Effector memory CD8-positive, alpha-beta T cell (primary cell): ENCODE results near the gene FAM234B.

ENCODE experiments used
- ATAC-seq: fragments of 150-1000 bp; cut with Tn5 transposase; replicated peaks from 2 replicates; pipeline ENCODE4 v1.10.0; 2021; ENCODE audit warnings: mild to moderate bottlenecking, moderate library complexity
- DNase-seq, 3 experiments: peaks; one replicate each; pipeline ENCODE4 v3.0.0; 2021
- H3K27ac Mint-ChIP-seq, 2 donors: one replicate each; pipeline ENCODE4 v1.8.0; 2022; ENCODE audit warnings: mild to moderate bottlenecking in 2 of 2, mixed read lengths in 2 of 2, moderate library complexity in 2 of 2
- H3K27me3 Mint-ChIP-seq, 2 donors: one replicate each; pipeline ENCODE4 v1.8.0; 2022; ENCODE audit warnings: mixed read lengths in 2 of 2
- H3K36me3 Mint-ChIP-seq: one replicate; pipeline ENCODE4 v1.8.0; 2022; ENCODE audit warnings: mild to moderate bottlenecking, moderate library complexity, mixed read lengths; ENCODE audit not compliant: insufficient read depth
- H3K4me1 Mint-ChIP-seq, 2 donors: one replicate each; pipeline ENCODE4 v1.8.0; 2022; ENCODE audit warnings: low read depth in 2 of 2, mixed read lengths in 2 of 2
- H3K4me3 Mint-ChIP-seq, 2 donors: one replicate each; pipeline ENCODE4 v1.8.0; 2022; ENCODE audit warnings: mild to moderate bottlenecking in 2 of 2, mixed read lengths in 2 of 2, moderate library complexity in 2 of 2
- H3K9me3 Mint-ChIP-seq, 2 donors: one replicate each; pipeline ENCODE4 v1.8.0; 2022; ENCODE audit warnings: mixed read lengths in 2 of 2

FAM234B gene

GRCh38 chr12:13004361-13004760 is 39.8 kb upstream of the FAM234B start:
- Mint-ChIP-seq H3K4me3 (no peak overlapping the region), H3K4me1 (peaks cover 14 to 18% of the 10 kb centered on the region in 2 donors), H3K27ac (no peak overlapping the region), H3K27me3 (no peaks in the 10 kb centered on the region), H3K36me3 (peaks cover 3% of the 10 kb centered on the region), H3K9me3 (no peaks in the 10 kb centered on the region)
- ATAC-seq (no peak), DNase-seq (no peak)

- H3K36me3 Mint-ChIP-seq: peaks cover 3% of the 10 kb centered on the region
- ATAC-seq (no peak), DNase-seq (no peak)
- H3K9me3 Mint-ChIP-seq: no peaks in the 10 kb centered on the region
- H3K4me3 Mint-ChIP-seq: no peak overlapping the region
- H3K4me1 Mint-ChIP-seq: peaks cover 11 to 12% of the 10 kb centered on the region in 2 donors
- no peak overlapping the region for H3K27ac Mint-ChIP-seq
- H3K27me3 Mint-ChIP-seq: no peaks in the 10 kb centered on the region
Observed at GRCh38 chr12:13004986-13005385, 39.2 kb upstream of the FAM234B start.

- ATAC-seq (no peak), DNase-seq (no peak)
- no peak overlapping the region for H3K4me3 Mint-ChIP-seq
- H3K36me3 Mint-ChIP-seq: peaks cover 2% of the 10 kb centered on the region
- H3K4me1 Mint-ChIP-seq: peaks cover 9 to 10% of the 10 kb centered on the region in 2 donors
- peaks cover 2 to 4% of the 10 kb centered on the region in 2 donors for H3K27me3 Mint-ChIP-seq
- no peak overlapping the region for H3K27ac Mint-ChIP-seq
- H3K9me3 Mint-ChIP-seq: no peaks in the 10 kb centered on the region
Observed at GRCh38 chr12:13005649-13006048, 38.5 kb upstream of the FAM234B start.

GRCh38 chr12:13007496-13008233 is 36.5 kb upstream of the FAM234B start:
- ATAC-seq: no peak
- no peak for DNase-seq
- Mint-ChIP-seq H3K4me1 (no peaks in the 10 kb centered on the region), H3K27ac (no peak overlapping the region), H3K9me3 (no peaks in the 10 kb centered on the region), H3K36me3 (no peaks in the 10 kb centered on the region), H3K27me3 (peaks cover 17 to 19% of the 10 kb centered on the region in 2 donors), H3K4me3 (no peak overlapping the region)

DNA sequence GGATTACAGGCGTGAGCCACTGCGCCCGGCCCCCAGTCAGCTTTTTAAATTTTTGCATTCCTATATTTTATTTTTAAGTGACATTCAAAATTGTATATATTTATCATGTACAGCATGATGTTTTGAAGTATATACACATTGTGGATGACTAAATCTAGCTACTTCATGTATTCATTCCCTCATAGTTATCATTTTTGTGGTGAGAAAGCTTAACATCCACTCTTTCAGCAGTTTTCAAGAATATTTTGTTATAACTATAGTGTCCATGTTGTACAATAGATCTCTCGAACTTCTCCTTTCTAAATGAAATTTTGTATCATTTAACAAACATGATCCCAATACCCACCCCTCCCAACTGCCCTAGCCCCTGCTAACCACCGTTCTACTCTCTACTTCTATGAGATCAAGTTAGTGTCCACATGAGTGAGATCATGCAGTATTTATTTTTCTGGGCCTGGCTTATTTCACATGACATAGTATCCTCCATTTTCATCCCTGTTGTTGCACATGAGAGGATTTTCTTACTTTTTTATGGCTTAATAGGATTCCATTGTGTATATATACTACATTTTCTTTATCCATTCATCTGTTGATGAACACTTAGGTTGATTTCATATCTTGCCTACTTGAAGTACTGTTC is 35.3 kb upstream of the FAM234B start:
- ATAC-seq (no peak), DNase-seq (no peak)
- Mint-ChIP-seq H3K36me3 (no peaks in the 10 kb centered on the region), H3K4me1 (no peaks in the 10 kb centered on the region), H3K27ac (no peak overlapping the region), H3K27me3 (peaks cover 19 to 23% of the 10 kb centered on the region in 2 donors), H3K4me3 (no peak overlapping the region), H3K9me3 (no peaks in the 10 kb centered on the region)

- no peak overlapping the region for H3K4me3 Mint-ChIP-seq
- H3K27me3 Mint-ChIP-seq: peaks cover 28% of the 10 kb centered on the region in 2 donors
- H3K9me3 Mint-ChIP-seq: no peaks in the 10 kb centered on the region
- no peak overlapping the region for H3K27ac Mint-ChIP-seq
- no peaks in the 10 kb centered on the region for H3K36me3 Mint-ChIP-seq
- no peak for ATAC-seq
- no peaks in the 10 kb centered on the region for H3K4me1 Mint-ChIP-seq
- no peak for DNase-seq
Observed at GRCh38 chr12:13011098-13011497, 33.1 kb upstream of the FAM234B start.

DNA sequence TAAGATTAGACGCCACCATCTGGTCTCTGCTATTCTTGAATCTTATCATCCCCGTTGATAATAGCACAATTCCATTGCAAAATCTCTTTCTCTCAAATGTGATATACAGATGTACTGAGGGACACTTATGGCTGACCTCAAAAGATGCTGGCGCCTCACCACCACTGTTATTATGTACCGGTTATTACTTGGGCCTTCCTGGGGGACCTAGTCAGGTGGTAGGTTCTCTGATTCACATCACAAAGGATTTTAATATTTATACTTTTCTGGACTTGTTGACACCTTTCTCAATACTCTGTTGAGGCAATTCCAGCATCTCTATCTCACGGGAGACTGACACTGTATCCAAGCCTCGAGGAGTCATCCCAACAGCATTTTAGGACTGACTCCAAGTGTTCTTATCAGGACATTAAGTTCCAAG is 21.3 kb upstream of the FAM234B start:
- DNase-seq: no peak
- H3K4me3 Mint-ChIP-seq: no peak overlapping the region
- H3K36me3 Mint-ChIP-seq: no peaks in the 10 kb centered on the region
- no peaks in the 10 kb centered on the region for H3K4me1 Mint-ChIP-seq
- no peaks in the 10 kb centered on the region for H3K9me3 Mint-ChIP-seq
- ATAC-seq: no peak
- H3K27ac Mint-ChIP-seq: no peak overlapping the region
- peaks cover 31 to 41% of the 10 kb centered on the region in 2 donors for H3K27me3 Mint-ChIP-seq

DNA sequence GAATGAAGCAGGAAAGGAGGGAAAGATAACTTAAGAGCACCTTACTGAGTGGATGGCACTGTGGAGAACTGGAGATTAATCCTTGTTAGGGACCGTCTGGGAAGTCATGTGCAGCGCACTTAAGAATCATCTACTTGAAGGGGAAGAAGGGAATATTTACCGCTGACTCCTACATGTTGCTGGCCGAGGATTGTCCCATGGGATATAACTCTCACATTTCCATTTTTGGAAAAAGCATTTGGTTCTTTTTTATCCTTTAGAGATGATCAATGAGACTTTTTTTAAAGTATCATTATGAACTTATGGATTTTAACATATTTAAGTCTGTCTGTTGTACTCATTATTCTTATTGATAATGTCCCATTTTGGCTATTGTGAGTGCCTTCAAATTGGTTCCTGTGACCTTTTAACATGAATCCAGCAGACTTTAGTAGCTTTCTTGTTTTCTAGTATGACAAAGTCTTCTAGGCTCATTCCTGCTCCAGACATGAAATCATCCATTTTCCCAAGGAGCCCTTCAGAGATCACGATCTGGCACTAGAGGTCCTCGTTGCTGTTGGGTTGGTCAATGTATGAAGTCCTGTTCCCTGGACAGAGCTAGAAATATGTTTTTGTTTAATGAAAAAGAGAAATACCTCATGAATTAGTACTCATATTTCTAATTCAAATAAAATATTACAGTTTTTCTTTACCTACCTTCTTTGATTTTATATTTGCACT is 20.2 kb upstream of the FAM234B start:
- H3K27ac Mint-ChIP-seq: no peak overlapping the region
- H3K36me3 Mint-ChIP-seq: no peaks in the 10 kb centered on the region
- no peaks in the 10 kb centered on the region for H3K9me3 Mint-ChIP-seq
- ATAC-seq (no peak), DNase-seq (no peak)
- peaks cover 32 to 33% of the 10 kb centered on the region in 2 donors for H3K27me3 Mint-ChIP-seq
- no peaks in the 10 kb centered on the region for H3K4me1 Mint-ChIP-seq
- H3K4me3 Mint-ChIP-seq: no peak overlapping the region

DNA sequence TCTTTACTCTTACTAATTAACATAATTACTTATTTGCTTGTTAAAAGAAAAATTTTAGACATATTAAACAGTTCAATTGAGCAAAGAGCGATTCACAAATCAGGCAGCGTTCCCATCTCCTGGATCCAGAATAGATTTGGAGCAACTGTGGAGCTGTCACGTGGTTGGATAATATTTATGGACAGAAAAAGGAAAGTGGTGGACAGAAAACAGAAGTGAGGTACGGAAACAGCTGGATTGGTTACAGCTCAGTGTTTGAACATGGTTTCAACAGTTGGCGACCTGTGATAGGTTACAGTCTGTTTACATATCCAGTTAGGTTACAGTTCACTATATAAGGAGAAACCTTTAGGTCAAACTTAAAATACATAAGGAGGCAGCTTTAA is 19.7 kb upstream of the FAM234B start:
- DNase-seq: no peak
- Mint-ChIP-seq H3K36me3 (no peaks in the 10 kb centered on the region), H3K27ac (no peak overlapping the region), H3K9me3 (no peaks in the 10 kb centered on the region), H3K27me3 (peaks cover 31 to 33% of the 10 kb centered on the region in 2 donors), H3K4me1 (no peaks in the 10 kb centered on the region), H3K4me3 (no peak overlapping the region)
- no peak for ATAC-seq

GRCh38 chr12:13026286-13026685 is 17.9 kb upstream of the FAM234B start:
- Mint-ChIP-seq H3K27me3 (peaks cover 25 to 28% of the 10 kb centered on the region in 2 donors), H3K4me1 (no peaks in the 10 kb centered on the region), H3K4me3 (no peak overlapping the region), H3K27ac (no peak overlapping the region), H3K36me3 (no peaks in the 10 kb centered on the region), H3K9me3 (no peaks in the 10 kb centered on the region)
- ATAC-seq: no peak
- no peak for DNase-seq

GRCh38 chr12:13027032-13027431 is 17.1 kb upstream of the FAM234B start:
- Mint-ChIP-seq H3K27ac (no peak overlapping the region), H3K27me3 (peaks cover 22 to 28% of the 10 kb centered on the region in 2 donors), H3K4me3 (no peak overlapping the region), H3K36me3 (no peaks in the 10 kb centered on the region), H3K9me3 (no peaks in the 10 kb centered on the region), H3K4me1 (no peaks in the 10 kb centered on the region)
- DNase-seq: no peak
- no peak for ATAC-seq

- Mint-ChIP-seq H3K4me1 (no peaks in the 10 kb centered on the region), H3K27me3 (peaks cover 22 to 28% of the 10 kb centered on the region in 2 donors), H3K9me3 (no peaks in the 10 kb centered on the region), H3K27ac (no peak overlapping the region), H3K36me3 (no peaks in the 10 kb centered on the region), H3K4me3 (no peak overlapping the region)
- no peak for ATAC-seq
- no peak for DNase-seq
Observed at GRCh38 chr12:13027508-13027907, 16.7 kb upstream of the FAM234B start.

DNA sequence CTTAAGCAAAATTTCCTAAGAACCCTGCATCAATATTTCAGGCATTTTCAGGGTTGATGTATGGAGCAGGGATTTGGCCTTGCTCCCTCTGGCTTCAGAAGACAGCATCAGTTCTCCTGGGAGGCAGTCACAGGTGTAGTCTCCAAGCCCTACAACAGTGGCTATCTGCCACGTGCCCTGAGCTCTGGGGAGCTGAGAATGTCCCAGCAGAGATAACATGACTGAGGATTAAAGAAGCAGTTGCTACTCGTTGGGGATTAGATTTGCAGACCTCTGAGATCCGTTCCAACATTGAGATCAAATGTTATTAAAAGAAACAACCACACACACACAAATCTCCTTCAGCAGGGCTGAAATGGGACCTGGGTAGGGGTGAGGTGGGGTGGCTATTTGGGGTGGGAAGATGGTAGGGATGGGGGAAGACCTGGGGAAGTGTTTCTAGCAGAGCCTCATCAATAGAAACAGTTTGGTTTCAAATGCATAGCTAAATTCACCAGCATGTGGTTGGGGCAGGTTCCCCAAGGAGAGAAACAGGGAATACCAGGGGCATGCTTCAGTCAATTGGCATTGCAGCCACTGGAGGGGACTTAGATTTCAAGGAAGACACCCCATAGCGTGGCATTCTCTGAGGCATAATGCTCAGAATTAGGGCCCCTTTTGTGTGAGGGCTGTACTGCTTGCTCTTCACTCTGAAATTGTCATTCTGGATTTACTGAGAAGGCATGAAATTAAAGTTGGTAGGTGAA is 15.2 kb upstream of the FAM234B start:
- H3K27me3 Mint-ChIP-seq: peaks cover 22 to 28% of the 10 kb centered on the region in 2 donors
- no peak overlapping the region for H3K4me3 Mint-ChIP-seq
- no peaks in the 10 kb centered on the region for H3K4me1 Mint-ChIP-seq
- no peak overlapping the region for H3K27ac Mint-ChIP-seq
- no peak for DNase-seq
- H3K36me3 Mint-ChIP-seq: no peaks in the 10 kb centered on the region
- no peaks in the 10 kb centered on the region for H3K9me3 Mint-ChIP-seq
- ATAC-seq: no peak
